Mammary epithelial cell (primary cell): ENCODE results near the gene GDAP1L1.

Source experiments
- CTCF ChIP-seq, 2 donors: IDR thresholded peaks in 1 of 2; conservative IDR thresholded peaks in 1 of 2; 2 replicates each; pipeline ENCODE4 v1.5.1; 2011 to 2012; ENCODE audit warnings: inconsistent platforms in 2 of 2, low read length in 2 of 2, mild to moderate bottlenecking in 2 of 2, control low read depth in 1 of 2, low read depth in 1 of 2; ENCODE audit not compliant: insufficient read depth in 1 of 2; ENCODE audit errors: extremely low read depth in 1 of 2
- EZH2 ChIP-seq: IDR thresholded peaks from 2 replicates; pipeline ENCODE4 v1.6.1; 2012; ENCODE audit warnings: low read length, inconsistent platforms, borderline replicate concordance

- TF ChIP-seq CTCF (conservative IDR thresholded peaks at IDR 0.05 in 1 of 2, IDR thresholded peaks at IDR 0.05 in 1 of 2; ENCODE audit: extremely low read depth in 1 of 2, insufficient read depth in 1 of 2, low read depth in 1 of 2, low read length in 2 of 2): no peak
- no peak for TF ChIP-seq EZH2
Observed at GRCh38 chr20:44302026-44302669, 55.0 kb downstream of the GDAP1L1 start.
